Caki2 (cell line): Measurements from ENCODE around the gene ZNF507. TPM values are rescaled to one million over a fixed set of nuclear protein-coding genes. Genes with fewer than 3 reads are reported as not detected.

Experiments used
- DNase-seq: peaks from one replicate; pipeline ENCODE4 v3.0.0-alpha.2; 2015; ENCODE audit warnings: low read depth
- in situ Hi-C: cut with HindIII; loops from 2 replicates; pipeline ENCODE4 v1.10.0; 2016; ENCODE audit warnings: low sequenced_read_pairs, low pct_unique_long_range_greater_than_20kb, mixed read lengths
- total RNA-seq: library from RNA; depleted of rRNA; stranded (reverse); fragments of >200 nt; shearing (Covaris generic); gene quantifications from 2 replicates; pipeline ENCODE4 v1.2.3, GENCODE V29; 2014; ENCODE audit warnings: low replicate concordance

The ZNF507 gene
- total RNA-seq, 1 experiment from 2014 or later, result 4.6 TPM

- no peak for DNase-seq
- in situ Hi-C loops, result no loop called here
Measured at GRCh38 chr19:32336259-32337083, 8.9 kb upstream of the ZNF507 start.

DNA sequence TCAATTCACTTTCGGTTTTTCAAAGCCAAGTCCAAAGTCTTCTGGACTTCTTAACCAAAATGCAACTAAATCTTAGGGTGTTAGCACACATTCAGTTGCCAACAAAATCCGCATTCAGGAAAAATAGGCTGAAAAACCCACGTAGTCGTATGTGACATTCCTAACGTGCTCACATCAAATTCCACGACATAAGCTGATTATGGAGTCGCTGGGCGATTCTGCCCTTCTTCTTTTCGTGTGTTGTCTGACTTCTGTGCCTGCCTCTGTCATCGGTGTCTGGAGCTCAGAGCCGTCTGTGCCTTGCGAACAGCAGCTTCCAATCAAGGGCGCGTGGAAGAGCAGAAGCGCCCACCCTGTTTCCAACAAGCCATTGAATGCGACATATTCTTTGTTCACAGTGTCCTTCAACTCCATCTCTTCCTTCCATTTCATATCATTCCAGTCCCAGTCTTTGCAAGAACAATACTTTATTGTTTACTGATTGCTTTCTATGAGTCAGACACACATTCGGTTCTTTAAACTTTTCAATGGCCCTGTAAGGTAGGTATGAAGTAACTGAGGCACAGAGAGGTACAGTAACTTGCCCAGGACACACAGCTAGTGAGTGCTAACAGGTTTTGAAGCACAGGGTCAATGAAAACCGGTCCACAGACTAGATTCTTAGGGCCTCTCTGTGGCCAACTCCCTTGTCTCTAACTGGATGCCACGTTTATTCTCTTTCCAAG is 8.2 kb upstream of the ZNF507 start:
- in situ Hi-C loops, result no loop called here
- no peak for DNase-seq

DNA sequence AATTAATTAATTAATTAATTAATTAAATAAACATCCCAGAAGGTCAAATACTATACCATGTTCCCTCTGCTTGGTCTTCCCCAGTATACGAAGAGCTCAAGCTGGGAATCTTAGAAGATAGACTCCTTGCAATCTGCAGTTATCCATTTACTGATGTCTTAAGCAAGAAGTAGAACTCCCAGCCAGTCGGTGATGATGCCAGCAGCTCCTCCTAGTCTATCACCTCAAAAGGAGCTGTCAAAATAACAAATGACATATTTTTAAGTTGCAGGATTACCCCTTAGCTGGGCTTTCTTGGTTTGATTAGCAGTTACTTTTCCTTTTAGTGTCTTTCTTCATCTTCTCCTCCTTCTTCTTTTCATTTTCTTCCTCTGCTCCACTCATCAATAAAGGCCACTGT is 6.0 kb upstream of the ZNF507 start:
- in situ Hi-C loops, result no loop called here
- no peak for DNase-seq

DNA sequence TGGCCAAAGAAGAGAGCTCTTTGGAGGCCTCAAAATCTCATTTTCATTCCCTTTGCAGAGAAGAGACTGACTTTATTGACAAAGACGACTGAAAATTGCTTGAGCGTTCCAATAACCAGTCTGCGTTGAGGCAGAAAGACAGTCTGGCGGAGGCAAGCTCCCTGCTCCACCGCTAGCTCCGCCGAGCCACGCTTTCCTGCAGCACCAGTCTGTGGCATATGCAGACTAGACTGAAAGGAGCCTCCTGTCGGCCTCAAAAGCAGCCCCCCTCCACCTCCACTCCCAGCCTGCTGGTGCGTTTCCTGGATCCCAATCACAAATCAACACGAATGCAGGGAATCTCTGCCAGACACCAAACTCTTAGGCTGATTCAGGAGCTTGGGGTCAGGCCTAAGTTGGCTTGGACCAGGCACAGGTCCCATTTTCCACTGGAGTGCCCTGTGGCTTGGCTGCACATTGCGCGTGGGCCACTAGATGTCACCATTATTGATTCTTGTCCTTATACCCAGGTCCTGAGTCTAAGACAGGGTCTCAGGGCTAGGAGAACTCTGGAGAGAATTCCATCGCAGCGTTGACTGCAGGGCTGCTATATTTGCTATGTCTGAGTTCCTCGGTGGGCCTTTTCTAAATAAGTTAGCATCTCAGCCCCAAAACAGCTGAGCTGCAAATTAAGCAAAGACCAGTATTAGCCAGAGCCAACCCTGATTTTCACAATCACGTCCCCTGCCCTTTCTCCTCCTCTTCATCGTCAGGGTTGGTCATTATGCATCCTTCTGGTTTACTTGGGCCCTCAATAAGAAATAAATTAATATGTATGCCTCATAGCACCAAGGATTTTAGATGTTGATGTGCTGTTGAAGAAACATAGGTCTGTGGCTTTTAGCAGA is 5.2 kb upstream of the ZNF507 start:
- in situ Hi-C loops, result no loop called here
- no peak for DNase-seq

- no peak for DNase-seq
- in situ Hi-C loops, result no loop called here
Measured at GRCh38 chr19:32342695-32343094, 2.7 kb upstream of the ZNF507 start.

DNA sequence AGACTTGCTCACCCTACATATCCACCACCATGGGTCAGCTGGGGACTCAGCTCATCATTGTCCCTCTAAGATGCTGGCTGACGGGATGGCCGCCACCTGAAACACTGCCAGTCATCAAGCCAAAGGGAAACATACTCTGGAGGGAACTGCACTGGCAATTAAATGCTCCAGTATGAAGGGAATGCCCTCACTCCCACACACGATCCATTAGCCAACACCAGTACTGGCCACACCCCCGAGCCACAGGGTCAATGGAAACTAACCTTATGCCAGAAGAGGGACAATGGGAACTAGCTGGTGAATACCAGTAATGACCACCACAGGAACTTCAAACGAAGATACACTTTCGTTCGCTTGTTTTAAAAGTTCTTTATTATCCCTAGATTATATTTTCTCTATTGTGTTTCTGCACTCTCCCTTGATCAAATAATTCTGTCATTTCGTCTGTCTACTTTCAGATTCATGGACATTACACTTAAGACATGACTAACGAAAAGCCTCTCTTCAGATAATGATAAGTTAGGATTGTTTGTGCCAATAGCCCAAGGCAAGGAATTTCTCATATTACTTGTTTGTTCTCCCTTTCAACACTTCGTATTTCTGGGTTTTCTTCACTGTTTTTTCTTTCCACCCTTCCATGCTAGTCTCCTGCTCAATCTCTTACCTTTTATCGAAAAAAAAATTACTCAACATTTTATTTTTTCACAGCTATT is 1.7 kb upstream of the ZNF507 start:
- in situ Hi-C loops, result no loop called here

DNA sequence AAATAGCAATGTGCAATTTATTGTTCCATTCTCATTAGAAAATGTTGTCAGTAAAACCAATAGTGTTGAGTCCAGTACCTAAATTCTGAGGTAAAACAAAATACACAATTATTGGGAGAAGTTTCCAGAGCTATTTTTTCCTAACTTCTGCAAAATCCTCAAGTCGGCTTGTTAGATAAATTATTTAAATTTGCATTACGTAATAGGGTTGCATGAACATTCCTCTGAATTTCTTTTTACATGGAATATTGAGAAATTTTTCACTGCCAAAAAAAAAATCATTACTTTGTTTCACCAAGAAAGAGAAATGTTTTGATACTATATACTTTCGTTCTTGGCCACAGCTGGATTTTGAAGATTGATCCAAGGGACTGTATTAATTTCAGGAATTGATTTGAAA is 1.5 kb downstream of the ZNF507 start:
- in situ Hi-C loops, result no loop called here
- DNase-seq, result no peak

More for the DNA sequence above, 1.7 kb upstream of the ZNF507 start:
- no peak for DNase-seq

DNA sequence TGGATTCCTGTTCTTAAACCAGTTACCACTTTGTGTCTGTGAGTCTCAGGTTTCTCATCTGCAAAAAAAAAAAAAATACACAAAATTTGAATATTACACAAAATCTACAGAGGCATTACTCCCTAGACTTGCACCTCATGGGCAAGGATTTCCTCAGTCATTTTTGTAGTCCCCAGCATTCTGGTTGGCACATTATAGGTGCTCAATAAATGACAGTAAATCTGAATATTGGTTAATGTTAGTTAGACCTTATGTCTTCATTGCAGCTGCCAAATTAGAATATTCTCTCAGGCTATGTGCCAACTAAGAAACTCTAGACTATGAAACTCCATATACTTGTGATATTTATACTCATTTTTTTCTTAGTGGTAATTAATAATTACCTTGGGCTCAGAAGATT is 2.2 kb downstream of the ZNF507 start:
- no peak for DNase-seq
- in situ Hi-C loops, result no loop called here

DNA sequence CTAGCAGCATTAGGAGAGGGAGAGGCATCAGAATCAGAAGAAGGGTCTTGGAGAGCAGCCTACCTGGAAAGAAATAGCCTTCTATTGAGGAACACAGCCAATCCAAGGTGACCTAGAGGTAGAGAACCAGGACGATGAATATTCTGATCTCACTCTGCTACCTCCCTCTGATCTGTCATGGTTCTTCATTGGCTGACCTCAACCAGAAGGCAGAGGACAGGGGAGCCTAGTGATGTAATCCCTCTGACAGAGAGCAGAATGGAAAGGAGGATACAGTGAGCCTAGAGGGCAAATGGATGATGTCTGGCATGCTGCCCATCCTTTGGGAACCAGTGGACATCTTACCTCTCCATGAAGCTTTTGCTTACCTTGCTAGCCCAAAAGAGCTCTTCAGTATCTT is 3.6 kb downstream of the ZNF507 start:
- no peak for DNase-seq
- in situ Hi-C loops, result no loop called here

- DNase-seq, result no peak
- in situ Hi-C loops, result no loop called here
Measured at GRCh38 chr19:32349724-32350470, 4.5 kb downstream of the ZNF507 start.

DNA sequence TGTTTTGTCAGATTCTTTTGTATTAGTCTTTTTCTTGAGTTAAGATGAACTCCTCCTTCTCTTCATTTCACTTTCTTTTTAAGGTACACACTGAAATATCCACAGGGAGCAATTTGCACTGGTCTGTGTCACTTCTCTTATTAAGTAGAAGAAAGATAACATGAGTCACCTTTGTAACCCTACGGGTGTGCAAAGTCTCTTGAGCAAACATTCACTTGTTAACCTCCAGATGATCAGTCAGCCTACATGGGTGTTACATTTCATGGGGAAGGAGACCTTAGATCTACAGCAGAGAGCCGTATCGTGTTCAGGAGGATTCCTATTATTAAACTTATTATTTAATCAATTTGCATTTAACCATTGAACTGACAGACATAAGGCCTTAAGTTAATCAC is 5.1 kb downstream of the ZNF507 start:
- DNase-seq, result no peak
- in situ Hi-C loops, result no loop called here

DNA sequence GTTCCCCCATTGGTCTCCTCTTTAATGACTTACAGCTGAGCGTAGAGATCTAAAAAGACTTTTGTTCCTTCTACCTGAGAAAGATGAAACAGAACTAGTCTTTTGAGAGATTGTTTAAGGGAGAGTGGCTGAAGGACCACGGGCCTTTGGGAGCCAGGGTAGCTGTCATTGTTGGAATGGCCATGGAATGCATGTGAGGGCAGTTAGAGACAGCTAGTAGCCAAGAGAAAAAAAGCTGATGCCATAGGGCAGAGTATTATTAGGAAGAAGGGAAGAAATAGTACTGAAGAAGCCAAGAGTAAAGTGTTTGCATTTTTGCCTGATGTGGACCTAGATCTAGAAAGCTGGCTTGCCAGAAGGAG is 5.6 kb downstream of the ZNF507 start:
- in situ Hi-C loops, result no loop called here
- no peak for DNase-seq

GRCh38 chr19:32352241-32352630 is 6.8 kb downstream of the ZNF507 start:
- in situ Hi-C loops, result no loop called here
- DNase-seq, result no peak

- no peak for DNase-seq
- in situ Hi-C loops, result no loop called here
Measured at GRCh38 chr19:32354345-32354744, 8.9 kb downstream of the ZNF507 start.

- in situ Hi-C loops, result no loop called here
- DNase-seq, result no peak
Measured at GRCh38 chr19:32355309-32355708, 9.9 kb downstream of the ZNF507 start.

GRCh38 chr19:32357720-32358119 is 12.3 kb downstream of the ZNF507 start:
- no peak for DNase-seq
- in situ Hi-C loops, result no loop called here

GRCh38 chr19:32358321-32358720 is 12.9 kb downstream of the ZNF507 start:
- in situ Hi-C loops, result no loop called here
- DNase-seq, result no peak

- no peak for DNase-seq
- in situ Hi-C loops, result no loop called here
Measured at GRCh38 chr19:32359581-32359980, 14.2 kb downstream of the ZNF507 start.
